Right lobe of liver (tissue), 4 donors: Measurements from ENCODE around the gene NR3C2.

Experiments used
- POLR2A ChIP-seq: fragments of 450-650 bp; IDR thresholded peaks from one replicate; pipeline ENCODE4 v1.6.1; 2017; ENCODE audit warnings: antibody characterized with exemption, mild to moderate bottlenecking
- TF ChIP-seq, protein P1 (sequence below), 4 donors: fragments of 200-600 bp in 3 of 4; fragments of 450-650 bp in 1 of 4; IDR thresholded peaks; one replicate each; pipeline versions ENCODE4 v1.5.1 to v1.8.0; 2016 to 2022; ENCODE audit warnings: antibody characterized with exemption in 4 of 4, mild to moderate bottlenecking in 2 of 4
- donor health status: DM: no; HTN: no; CAD: no.
- donor health status: DM: no; HTN: no; CAD: no.
- donor health status: DM: no; HTN: yes; CAD: no.

DNA sequence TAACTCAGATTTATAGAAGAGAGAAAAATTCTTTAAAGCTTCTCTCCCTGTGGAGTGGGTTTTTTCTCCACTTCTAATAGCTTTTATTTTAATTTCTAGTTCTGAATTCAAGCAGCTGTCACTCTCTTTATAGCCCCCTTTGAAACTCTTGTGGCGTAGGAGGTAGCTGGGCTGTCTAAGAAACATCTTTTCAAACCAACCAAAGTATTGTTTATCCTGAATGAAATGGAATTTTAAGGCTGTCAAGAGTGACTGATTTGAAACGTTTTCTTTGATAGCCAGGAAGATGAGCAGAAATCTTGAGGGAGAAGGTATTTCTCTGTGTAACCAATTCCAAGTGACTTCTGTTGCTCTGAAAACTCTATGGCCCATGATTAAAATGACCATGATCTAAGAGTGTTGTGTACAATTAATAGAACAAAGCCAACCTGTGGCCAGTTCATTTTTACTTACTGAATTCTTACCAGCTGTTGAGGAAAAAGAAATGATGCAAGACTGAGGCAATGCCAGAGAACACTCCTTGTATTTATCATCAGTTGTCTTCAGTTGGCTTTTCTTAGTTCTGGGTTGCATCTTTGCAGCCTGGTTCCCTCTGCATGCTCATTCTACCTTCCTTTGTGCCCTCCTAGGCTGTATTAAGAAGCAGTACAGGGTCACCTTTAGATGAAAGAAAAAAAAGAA lies 411.9 kb downstream of the NR3C2 start:
- TF ChIP-seq, protein P1, sequence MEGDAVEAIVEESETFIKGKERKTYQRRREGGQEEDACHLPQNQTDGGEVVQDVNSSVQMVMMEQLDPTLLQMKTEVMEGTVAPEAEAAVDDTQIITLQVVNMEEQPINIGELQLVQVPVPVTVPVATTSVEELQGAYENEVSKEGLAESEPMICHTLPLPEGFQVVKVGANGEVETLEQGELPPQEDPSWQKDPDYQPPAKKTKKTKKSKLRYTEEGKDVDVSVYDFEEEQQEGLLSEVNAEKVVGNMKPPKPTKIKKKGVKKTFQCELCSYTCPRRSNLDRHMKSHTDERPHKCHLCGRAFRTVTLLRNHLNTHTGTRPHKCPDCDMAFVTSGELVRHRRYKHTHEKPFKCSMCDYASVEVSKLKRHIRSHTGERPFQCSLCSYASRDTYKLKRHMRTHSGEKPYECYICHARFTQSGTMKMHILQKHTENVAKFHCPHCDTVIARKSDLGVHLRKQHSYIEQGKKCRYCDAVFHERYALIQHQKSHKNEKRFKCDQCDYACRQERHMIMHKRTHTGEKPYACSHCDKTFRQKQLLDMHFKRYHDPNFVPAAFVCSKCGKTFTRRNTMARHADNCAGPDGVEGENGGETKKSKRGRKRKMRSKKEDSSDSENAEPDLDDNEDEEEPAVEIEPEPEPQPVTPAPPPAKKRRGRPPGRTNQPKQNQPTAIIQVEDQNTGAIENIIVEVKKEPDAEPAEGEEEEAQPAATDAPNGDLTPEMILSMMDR (IDR thresholded peaks at IDR 0.05): no peak
- no peak for TF ChIP-seq POLR2A
